Endothelial cell (in vitro differentiated cells): ENCODE data around the gene ZC2HC1B. TPM values are rescaled to one million over a fixed set of nuclear protein-coding genes. Genes with fewer than 3 reads are reported as not detected.

Experiments used
- DNase-seq: peaks from one replicate; pipeline ENCODE4 v3.0.0; 2021; ENCODE audit warnings: low spot score
- H3K27ac Mint-ChIP-seq: one replicate; pipeline ENCODE4 v1.8.0; 2021; ENCODE audit warnings: mixed read lengths, inconsistent platforms; ENCODE audit not compliant: unreplicated experiment
- H3K27me3 Mint-ChIP-seq: one replicate; pipeline ENCODE4 v1.8.0; 2021; ENCODE audit warnings: mild to moderate bottlenecking, moderate library complexity, mixed read lengths, inconsistent platforms; ENCODE audit not compliant: unreplicated experiment
- H3K36me3 Mint-ChIP-seq: one replicate; pipeline ENCODE4 v1.8.0; 2021; ENCODE audit warnings: mild to moderate bottlenecking, low read depth, mixed read lengths, inconsistent platforms; ENCODE audit not compliant: unreplicated experiment
- H3K4me1 Mint-ChIP-seq: one replicate; pipeline ENCODE4 v1.8.0; 2021; ENCODE audit warnings: mild to moderate bottlenecking, mixed read lengths, inconsistent platforms; ENCODE audit not compliant: unreplicated experiment
- H3K4me3 Mint-ChIP-seq: one replicate; pipeline ENCODE4 v1.8.0; 2021; ENCODE audit warnings: mild to moderate bottlenecking, mixed read lengths, inconsistent platforms; ENCODE audit not compliant: unreplicated experiment
- H3K9me3 Mint-ChIP-seq: one replicate; pipeline ENCODE4 v1.8.0; 2021; ENCODE audit warnings: mixed read lengths, inconsistent platforms; ENCODE audit not compliant: unreplicated experiment
- CTCF ChIP-seq: fragments of 200-600 bp; sonication (generic); IDR thresholded peaks from one replicate; pipeline ENCODE4 v1.5.0; 2021; ENCODE audit warnings: antibody characterized with exemption; ENCODE audit not compliant: unreplicated experiment
- total RNA-seq: library from RNA; stranded (reverse); fragmentation: NEBNext Ultra II Directional; extraction: Animal tissue kit (Norgen Biotek cat#: 25700); gene quantifications from one replicate; pipeline ENCODE4 v1.2.1, GENCODE V29; 2021; ENCODE audit not compliant: unreplicated experiment

The ZC2HC1B gene
- total RNA-seq, 1 donor from 2014 or later = 0.28 TPM

- peaks cover 5% of the 10 kb centered on the region for H3K36me3 Mint-ChIP-seq
- H3K27ac Mint-ChIP-seq = no peak overlapping the region
- H3K27me3 Mint-ChIP-seq = no peaks in the 10 kb centered on the region
- no peaks in the 10 kb centered on the region for H3K9me3 Mint-ChIP-seq
- peaks cover 16% of the 10 kb centered on the region for H3K4me1 Mint-ChIP-seq
- no peak for TF ChIP-seq CTCF
- no peak for DNase-seq
- no peak overlapping the region for H3K4me3 Mint-ChIP-seq
Observed at GRCh38 chr6:143828572-143828971, 35.7 kb upstream of the ZC2HC1B start.

- no peak overlapping the region for H3K4me3 Mint-ChIP-seq
- no peaks in the 10 kb centered on the region for H3K4me1 Mint-ChIP-seq
- no peak overlapping the region for H3K27ac Mint-ChIP-seq
- H3K9me3 Mint-ChIP-seq = no peaks in the 10 kb centered on the region
- TF ChIP-seq CTCF = no peak
- peaks cover 6% of the 10 kb centered on the region for H3K27me3 Mint-ChIP-seq
- DNase-seq = no peak
- H3K36me3 Mint-ChIP-seq = peaks cover 7% of the 10 kb centered on the region
Observed at GRCh38 chr6:143836150-143836549, 28.1 kb upstream of the ZC2HC1B start.

- TF ChIP-seq CTCF = no peak
- Mint-ChIP-seq H3K4me3 (no peak overlapping the region), H3K27me3 (peaks cover 12% of the 10 kb centered on the region), H3K9me3 (no peaks in the 10 kb centered on the region), H3K36me3 (peaks cover 10% of the 10 kb centered on the region), H3K4me1 (peaks cover 4% of the 10 kb centered on the region), H3K27ac (no peak overlapping the region)
- no peak for DNase-seq
Observed at GRCh38 chr6:143838395-143838794, 25.9 kb upstream of the ZC2HC1B start.

- TF ChIP-seq CTCF = no peak
- H3K36me3 Mint-ChIP-seq = peaks cover 10% of the 10 kb centered on the region
- H3K4me1 Mint-ChIP-seq = peaks cover 9% of the 10 kb centered on the region
- H3K9me3 Mint-ChIP-seq = no peaks in the 10 kb centered on the region
- H3K27ac Mint-ChIP-seq = no peak overlapping the region
- peaks cover 13% of the 10 kb centered on the region for H3K27me3 Mint-ChIP-seq
- no peak for DNase-seq
- no peak overlapping the region for H3K4me3 Mint-ChIP-seq
Observed at GRCh38 chr6:143839196-143839595, 25.1 kb upstream of the ZC2HC1B start.

GRCh38 chr6:143840595-143841265 lies 23.5 kb upstream of the ZC2HC1B start:
- TF ChIP-seq CTCF = no peak
- Mint-ChIP-seq H3K36me3 (peaks cover 12% of the 10 kb centered on the region), H3K27ac (peak overlapping the region; percentile 77)

More at GRCh38 chr6:143840595-143841265, 23.5 kb upstream of the ZC2HC1B start:
- peaks cover 12% of the 10 kb centered on the region for H3K4me1 Mint-ChIP-seq
- H3K4me3 Mint-ChIP-seq = peak overlapping the region; percentile 73
- DNase-seq = no peak
- no peaks in the 10 kb centered on the region for H3K9me3 Mint-ChIP-seq
- peaks cover 13% of the 10 kb centered on the region for H3K27me3 Mint-ChIP-seq
